Ramos (cell line): Measurements from ENCODE around the gene CCS.
"Not testable (repeated sequence)": the region's sequence is repeated elsewhere in the genome, so short reads cannot be mapped to it uniquely, and the experiment has no call there.

ENCODE experiments used
- in situ Hi-C: fragments of 300-500 bp; cut with MboI; formaldehyde crosslinking; loops from one replicate; pipeline ENCODE4 v1.14.3; 2022; ENCODE audit warnings: low sequenced_read_pairs; ENCODE audit not compliant: unreplicated experiment

The CCS gene

DNA sequence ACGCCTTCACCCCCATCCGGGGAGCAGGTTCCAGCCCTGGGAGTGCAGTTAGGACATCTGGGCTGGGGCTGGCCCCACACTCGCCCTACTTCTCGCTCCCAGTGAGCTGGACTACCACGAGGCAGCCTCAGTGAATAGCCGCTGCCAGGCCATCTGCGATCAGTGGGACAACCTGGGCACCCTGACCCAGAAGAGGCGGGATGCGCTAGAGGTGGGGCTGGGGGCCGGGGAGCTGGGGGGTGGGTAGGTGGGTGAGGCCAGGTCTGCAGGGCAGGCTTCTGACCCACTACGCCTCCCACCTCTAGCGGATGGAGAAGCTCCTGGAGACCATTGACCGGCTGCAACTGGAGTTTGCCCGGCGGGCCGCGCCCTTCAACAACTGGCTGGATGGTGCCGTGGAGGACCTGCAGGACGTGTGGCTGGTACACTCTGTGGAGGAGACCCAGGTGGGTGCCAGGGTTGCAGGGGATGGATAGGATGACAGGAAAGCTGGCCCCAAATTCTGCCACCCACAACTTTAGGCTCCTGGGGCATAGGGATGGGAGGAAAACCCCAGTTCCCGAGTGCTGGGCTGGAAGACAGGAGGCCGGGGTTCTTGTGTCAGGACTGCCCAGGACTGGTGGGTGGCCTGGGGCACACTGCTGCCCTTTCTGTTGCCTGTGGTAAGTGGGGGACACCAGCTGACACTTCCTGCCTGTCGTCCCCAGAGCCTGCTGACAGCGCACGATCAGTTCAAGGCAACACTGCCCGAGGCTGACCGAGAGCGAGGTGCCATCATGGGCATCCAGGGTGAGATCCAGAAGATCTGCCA is 32.9 kb upstream of the CCS start:
- in situ Hi-C loops: no loop called here

DNA sequence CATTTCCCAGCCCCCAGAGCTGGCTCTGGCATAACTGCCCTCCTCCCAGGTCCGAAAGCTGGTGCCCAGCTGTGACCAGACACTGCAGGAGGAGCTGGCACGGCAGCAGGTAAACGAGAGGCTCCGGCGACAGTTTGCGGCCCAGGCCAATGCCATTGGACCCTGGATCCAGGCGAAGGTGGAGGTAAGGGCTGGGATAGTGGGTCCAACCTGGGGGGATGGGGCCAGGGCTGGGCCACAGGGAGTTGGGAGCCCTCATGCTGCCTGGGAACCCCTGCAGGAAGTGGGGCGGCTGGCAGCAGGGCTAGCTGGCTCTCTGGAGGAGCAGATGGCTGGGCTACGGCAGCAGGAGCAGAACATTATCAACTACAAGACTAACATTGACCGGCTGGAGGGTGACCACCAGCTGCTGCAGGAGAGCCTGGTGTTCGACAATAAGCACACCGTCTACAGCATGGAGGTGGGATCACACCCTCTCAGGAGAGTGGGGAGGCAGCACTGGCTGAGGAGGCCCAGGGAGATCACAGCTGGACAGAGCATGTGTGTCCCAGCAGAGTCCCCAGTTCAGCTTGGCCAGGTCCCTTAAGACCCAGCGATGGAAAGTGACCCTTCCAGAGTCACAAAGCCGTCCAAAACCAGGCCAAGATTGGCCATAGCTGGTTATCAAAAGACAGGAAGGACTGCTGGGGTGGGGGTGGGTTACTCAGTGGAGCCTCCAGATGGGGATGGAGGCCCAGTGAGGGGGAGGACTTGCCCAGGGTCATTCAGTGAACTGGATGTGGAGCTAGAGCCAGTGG is 31.6 kb upstream of the CCS start:
- in situ Hi-C loops: no loop called here

DNA sequence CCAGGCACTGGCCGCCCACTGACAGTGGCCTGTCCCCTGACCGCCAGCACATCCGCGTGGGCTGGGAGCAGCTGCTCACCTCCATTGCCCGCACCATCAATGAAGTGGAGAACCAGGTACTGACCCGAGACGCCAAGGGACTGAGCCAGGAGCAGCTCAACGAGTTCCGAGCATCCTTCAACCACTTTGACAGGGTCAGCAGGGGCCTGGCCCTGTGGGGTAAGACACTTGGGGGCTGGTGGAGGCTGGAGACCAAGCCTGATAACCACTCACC is 31.1 kb upstream of the CCS start:
- in situ Hi-C loops: no loop called here

DNA sequence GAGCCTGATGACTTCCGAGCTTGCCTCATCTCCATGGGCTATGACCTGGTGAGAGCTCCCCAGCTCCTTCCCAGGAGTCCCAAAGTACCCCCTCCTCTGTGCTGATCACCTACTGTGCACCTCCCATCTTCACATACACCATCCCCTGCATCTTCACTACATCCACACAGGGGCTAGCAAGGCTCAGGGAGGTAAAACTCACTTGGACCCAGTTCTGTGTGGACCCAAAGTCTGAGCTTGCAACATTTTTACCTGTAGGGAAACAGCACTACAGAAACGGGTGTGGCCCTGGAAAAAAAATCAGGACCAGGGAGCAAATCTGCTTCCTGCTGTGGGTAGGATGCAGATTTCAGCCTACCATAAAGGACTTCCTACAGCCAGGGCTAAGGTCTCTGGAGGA is 30.7 kb upstream of the CCS start:
- in situ Hi-C loops: no loop called here

DNA sequence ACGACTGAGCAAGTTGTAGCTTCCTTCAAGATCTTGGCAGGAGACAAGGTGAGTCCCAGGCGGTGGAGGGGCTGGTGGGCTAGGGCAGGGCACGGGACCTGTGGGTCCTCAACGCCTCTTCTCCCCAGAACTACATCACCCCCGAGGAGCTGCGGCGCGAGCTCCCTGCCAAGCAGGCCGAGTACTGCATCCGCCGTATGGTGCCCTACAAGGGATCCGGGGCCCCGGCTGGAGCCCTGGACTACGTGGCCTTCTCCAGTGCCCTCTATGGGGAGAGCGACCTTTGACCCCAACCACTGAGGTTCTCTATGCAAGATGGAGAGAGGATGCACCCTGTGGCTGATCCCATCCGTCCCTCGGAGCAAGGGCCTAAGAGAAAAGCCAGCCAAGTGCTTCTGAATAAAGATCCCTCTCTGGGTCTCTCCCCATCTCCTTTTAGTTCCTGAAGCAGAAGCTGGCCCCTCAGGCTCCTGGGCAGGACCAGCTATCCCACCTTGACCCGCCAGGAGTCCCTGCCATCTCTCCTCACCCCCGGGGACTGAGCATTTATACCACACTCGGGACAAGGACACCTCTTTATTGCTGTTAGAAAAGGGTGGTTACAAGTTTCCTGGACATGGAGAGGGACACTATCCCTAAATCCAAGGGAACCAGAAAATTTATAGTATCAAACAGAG is 29.9 kb upstream of the CCS start:
- in situ Hi-C loops: no loop called here

DNA sequence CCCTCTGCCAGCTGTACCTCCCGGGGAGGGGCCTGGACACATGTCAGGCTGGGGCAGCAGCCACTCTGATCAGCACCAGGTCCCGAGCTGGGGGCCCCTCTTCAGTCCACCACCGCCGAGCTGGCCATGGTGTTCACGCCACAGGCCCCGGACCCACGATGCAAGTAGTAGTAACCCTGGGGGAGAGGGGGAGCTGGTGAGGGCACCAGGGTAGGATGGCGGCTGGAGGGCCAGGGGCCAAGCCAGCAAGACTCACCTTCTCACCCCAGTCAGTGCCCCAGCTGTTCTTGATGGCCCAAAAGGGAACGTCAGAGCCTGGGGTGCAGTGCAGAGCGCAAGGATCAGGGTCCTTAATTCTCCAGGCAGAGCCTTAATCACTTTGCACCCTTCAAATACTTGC is 29.2 kb upstream of the CCS start:
- in situ Hi-C loops: no loop called here

DNA sequence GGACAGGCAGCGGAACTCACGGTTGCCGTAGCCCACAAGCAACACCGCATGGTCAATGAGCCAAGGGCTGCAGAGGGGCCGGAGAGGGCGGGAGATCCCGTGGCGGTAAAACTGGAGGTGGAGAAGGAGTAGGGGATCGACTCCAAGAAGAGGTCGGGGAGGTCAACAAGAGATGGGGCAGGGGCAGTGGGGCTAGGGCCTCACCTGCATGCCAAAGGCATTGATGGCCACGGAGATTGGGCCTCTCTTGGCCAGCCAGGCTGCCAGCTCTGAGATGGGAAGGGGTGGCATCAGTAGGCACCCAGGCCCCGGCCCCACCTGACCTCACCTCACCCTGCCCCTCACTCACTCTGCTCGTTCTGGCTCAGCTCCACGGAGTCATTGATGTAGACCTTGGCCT is 28.4 kb upstream of the CCS start:
- in situ Hi-C loops: no loop called here

DNA sequence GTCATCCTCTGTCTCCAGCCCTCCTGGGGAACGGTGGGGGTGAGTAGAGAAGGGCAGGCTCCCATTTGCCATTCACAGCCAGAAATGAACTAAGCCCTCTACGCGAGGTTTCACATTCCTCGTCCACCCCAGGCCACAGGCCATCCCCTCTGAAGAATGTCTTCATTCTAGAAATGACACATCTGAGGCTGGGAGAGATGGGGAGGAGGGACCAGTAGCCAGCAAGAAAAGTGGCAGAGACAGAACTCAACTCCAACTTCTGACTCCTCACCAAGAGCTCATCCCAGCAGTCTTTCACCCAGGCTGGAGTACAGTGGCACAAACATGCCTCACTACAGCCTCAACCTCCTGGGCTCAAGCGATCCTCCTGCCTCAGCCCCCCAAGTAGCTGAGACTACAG is 28.0 kb upstream of the CCS start:
- in situ Hi-C loops: no loop called here

DNA sequence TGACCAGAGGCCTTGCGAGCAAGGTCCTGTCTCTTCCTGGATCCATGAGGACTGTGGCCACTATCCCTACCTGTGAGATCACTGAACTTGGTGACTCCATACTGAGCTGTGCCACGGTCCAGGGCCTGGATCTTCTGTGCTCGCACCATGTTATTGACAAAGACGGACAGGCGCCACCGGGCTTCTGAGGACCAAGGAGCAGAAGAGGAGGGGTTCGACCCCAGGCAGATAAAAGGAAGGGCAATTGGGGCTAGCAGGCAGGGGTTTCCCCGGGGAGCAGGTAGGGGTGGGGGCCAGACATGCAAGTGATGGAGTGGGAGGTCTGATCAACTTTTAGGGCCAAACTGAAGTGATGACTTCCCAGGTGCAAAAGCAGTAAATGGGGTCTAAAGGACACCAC is 26.8 kb upstream of the CCS start:
- in situ Hi-C loops: no loop called here

DNA sequence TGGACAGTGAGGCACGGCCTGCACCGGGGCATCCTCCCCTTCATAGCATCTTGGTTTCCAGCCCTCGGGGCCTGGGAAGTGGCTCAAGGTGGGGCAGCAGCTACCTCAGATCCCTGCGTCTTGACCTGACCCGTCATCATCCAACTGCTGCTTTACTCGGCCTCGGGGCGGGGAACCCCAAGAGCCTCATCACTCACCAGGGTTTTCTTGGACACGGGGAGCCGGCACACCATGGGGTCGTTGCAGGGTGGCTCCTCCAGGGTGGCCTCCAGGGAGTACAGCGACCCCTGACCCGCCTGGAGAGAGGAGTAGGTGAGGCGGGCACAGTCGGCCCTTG is 25.2 kb upstream of the CCS start:
- in situ Hi-C loops: no loop called here

DNA sequence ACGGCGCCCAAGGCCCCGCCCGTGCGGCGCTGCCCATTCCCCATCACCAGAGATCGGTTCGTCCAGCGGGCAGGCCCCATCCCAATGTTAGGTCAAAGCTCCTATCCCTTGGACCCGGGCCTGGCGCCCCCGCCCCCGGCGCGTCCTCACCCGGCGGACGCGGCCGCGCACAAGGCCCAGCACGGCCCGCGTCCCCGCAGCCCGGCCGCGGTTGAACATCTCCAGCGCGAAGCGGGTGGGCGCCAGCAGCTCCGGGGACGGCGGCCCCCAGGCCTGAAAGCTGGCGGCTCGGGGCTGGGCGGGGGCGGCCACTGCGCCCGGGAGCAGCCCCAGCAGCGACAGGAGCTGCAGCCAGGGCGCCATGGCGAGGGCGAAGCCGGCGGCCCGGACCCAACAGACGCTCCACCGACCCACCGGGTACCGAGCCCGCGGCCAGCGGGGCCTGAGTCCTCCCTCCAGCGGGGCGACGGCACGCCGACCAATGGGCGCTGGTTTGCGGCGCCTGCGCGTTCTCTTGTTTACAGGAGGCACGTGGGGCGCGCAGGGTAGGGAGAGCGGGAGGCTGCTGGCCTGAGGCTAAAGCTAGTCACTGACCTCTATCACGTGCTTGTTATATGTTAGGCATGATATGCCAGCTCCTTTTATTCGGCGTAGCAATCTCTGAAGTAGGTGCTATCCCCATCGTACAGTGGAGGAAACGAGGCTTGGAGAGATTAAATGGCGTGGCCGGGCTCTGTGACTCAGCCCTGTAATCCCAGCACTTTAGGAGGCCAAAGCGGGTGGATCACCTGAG is 24.7 kb upstream of the CCS start, which contains the start of gene CTSF:
Gene CTSF, minus strand, starts transcription at position 483 of the 793 bp plus-strand sequence. Its CDS starts 120 bp downstream, at position 363.
- in situ Hi-C loops: no loop called here

DNA sequence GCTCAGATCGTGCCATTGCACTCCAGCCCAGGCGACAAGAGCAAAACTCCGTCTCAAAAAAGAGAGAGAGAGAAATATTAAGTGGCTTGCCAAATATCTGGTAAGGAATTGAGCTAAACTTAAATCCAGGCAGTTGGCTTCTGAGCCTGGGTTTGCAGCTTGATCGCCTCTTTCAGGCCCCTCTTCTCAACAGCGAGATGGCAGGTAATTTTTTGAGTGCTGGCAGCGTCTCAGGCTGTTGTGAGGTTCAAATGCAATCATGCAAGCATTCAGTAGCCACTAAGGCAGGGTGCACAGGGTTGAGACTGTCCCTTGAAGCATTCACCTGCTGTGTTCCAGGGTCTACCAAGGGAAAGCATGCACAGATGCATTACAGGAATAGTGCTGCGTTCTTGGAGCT is 23.9 kb upstream of the CCS start:
- in situ Hi-C loops: no loop called here

DNA sequence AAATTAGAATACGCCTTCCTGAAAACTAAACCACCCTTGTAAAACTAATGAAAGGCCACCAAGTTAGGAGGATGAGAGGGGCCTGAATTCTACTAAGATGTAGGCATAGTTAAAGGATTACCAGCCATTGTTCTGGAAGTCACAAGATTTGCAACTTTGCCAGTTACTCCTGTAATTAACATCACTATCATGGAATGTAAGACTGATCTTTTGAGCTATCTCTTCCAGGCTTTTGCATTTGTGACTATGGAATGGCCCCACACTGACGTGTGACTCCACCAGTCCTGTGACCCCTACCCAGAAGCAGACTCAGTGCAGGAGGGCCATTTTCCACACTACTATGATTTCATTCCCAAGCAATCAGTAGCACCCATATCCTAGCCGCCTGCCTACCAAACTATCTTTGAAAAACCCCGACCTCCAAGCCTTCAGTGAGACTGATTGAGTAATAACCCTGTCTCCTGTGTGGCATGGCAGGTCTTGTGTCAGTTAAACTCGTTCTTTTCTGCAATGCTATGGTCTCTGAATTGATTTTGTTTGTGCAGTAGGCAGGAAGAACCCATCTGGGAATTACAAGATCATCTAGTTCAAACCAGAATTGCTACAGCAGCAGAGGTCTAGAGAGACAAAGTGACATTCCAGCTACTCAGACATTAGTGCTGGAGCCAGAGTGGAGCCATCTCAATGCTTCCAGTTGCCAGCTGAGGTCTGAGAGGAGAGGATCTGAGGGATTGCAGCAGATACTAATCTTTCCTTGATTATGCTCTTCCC is 22.7 kb upstream of the CCS start:
- in situ Hi-C loops: no loop called here

DNA sequence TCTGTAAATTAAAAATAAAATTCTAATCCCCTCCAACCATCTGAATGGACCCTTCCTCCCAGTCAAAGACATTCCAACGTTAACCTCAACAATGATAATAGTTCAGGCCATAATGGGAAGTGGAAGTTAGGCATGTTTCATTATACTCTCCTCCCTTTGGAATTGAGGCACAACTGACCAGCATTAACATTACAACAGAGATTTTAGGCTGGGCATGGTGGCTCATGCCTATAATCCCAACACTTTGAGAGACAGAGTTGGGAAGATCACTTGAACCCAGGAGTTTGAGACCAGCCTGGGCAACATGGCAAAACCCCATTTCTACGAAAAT is 22.2 kb upstream of the CCS start:
- in situ Hi-C loops: no loop called here

DNA sequence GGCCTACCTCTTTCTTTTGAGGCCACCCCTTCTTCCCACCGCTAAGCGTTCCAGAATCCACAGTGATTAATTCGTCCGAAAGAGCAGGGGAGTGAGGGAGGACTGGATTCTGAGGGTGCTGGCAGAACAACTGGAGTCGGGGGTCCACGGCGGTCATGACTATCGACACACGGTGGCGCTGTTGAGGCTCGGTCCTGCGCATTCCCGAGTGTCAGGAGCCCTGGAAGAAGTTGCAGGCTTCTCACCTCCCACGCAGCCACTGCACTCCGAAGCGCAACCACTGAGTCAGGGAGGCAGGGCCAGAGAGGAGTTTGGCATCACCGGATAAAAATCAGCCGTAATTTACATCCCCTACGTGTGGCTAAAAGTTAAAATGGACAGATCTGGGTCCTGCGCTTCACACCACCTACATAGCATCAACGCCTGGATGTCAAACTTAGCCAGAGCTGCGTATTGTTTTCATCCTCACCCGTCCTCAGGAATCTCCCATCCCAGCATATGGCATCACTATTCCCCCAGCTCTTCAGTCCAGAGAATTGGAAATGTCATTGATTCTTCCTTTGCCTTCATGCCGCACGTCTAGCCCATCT is 13.9 kb upstream of the CCS start:
- in situ Hi-C loops: loop anchor here (5.0 kb wide), 1 partner anchor 103 kb away; no protein-coding TSS in a partner anchor

DNA sequence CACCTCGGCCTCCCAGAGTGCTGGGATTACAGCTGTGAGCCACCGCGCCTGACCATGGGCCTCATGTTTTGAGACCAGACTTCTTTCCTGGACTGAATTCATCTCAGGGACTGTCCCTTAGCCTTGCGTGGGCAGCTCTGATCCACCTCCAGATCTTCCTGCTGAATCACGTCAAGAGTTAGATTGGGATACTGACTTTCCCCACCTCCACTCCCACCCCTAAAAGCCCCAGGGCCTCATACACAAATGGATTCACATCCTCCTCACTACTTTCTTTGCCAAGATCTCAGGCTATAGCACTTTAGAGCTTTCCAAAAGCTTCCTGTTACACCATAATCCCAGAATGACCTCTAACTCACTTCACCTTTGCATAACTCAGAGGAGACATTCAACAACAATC is 12.2 kb upstream of the CCS start:
- in situ Hi-C loops: no loop called here

DNA sequence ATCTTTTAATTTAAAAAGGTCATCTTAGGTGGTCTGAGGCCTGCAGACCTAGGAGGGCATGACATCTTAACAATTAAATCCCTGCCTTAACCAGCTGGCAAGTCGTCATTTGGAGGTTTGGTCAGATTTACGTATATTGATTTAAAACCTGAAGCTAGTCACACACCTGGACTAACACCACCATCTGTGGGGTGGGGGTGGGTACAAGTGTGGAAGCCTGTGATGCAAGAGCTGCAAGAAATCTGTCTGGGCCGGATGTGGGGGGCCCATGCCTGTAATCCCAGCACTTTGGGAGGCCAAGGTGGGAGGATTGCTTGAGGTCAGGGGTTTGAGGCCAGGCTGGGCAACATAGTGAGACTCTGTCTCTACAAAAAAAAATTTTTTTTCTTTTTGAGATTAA is 11.7 kb upstream of the CCS start:
- in situ Hi-C loops: no loop called here

DNA sequence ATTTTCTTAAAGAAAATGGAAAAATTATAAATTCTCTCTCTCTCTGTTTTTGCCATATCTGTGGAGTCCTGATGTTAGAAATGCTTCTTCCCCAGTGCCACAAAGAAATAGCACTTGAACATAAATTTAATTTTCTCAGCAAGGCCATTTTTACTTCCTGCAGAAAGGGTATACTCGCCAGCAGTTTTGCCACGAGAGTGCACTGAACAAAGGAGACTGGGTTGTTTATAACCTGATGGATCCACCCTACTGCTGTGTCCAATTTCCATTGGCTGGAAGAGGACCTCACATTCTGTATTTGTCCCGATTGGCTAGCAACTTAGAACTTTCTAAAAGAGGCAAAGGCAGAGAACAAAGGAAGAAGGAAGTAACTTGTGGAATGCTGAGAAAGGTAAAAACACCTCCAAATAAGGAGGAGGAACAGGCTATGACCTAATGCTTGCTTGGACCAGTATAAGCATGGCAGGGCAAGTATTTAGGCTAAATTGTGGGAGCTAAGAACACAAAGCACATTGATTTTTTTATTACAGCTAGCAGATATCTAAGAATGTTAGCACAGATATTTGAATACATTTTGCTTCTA is 10.3 kb upstream of the CCS start:
- in situ Hi-C loops: not testable (repeated sequence)

DNA sequence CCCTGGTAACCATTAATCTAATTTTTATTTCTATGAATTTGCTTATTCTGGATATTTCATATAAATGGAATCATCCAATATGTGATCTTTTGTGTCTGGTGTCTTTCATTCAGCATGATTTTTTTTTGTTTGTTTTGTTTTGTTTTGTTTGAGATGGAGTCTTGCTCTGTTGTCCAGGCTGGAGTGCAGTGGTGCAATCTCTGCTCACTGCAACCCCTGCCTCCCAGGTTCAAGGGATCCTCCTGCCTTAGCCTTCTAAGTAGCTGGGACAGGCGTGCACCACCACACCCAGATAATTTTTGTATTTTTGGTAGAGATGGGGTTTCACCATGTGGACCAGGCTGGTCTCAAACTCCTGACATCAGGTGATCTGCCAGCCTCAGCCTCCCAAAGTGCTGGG is 7.5 kb upstream of the CCS start:
- in situ Hi-C loops: not testable (repeated sequence)
